Esophagus squamous epithelium (tissue), 4 donors: ENCODE measurements around the gene NIM1K.

Source experiments
- CTCF ChIP-seq, 6 experiments: fragments of 450-650 bp in 4 of 6; fragments of 200-600 bp in 2 of 6; sonication (generic) in 2 of 6; IDR thresholded peaks; one replicate each; pipeline ENCODE4 v1.5.1; 2016 to 2019; ENCODE audit warnings: antibody characterized with exemption in 6 of 6, mild to moderate bottlenecking in 4 of 6, moderate library complexity in 4 of 6
- POLR2A ChIP-seq, 4 donors: fragments of 450-650 bp; IDR thresholded peaks; one replicate each; pipeline ENCODE4 v1.6.1; 2017; ENCODE audit warnings: antibody characterized with exemption in 4 of 4, mild to moderate bottlenecking in 4 of 4, moderate library complexity in 3 of 4

GRCh38 chr5:43313035-43313853 lies 121.2 kb downstream of the NIM1K start, which contains the start of gene HMGCS1:
- TF ChIP-seq CTCF (IDR thresholded peaks at IDR 0.05) (peak in 1 of 6 experiments; percentile 15), POLR2A (IDR thresholded peaks at IDR 0.05) (peak in 3 of 4 donors; percentile 92 to 99 (median 97))
